Eye (tissue), 1 donor: ENCODE measurements around the gene PRKCQ.

Experiments used
- DNase-seq: peaks from one replicate; pipeline ENCODE4 v3.0.0-alpha.2; 2015

Gene PRKCQ

GRCh38 chr10:6431861-6432260 is 148.2 kb downstream of the PRKCQ start:
- no peak for DNase-seq

- DNase-seq, result no peak
These were observed 148.9 kb downstream of the PRKCQ start for GRCh38 chr10:6431186-6431585.

- no peak for DNase-seq
These were observed 149.6 kb downstream of the PRKCQ start for GRCh38 chr10:6430423-6430980.

GRCh38 chr10:6427357-6427959 is 152.6 kb downstream of the PRKCQ start:
- DNase-seq, result no peak

GRCh38 chr10:6426317-6426716 is 153.8 kb downstream of the PRKCQ start:
- no peak for DNase-seq

- DNase-seq, result no peak
These were observed 156.5 kb downstream of the PRKCQ start for GRCh38 chr10:6423413-6424170.

- no peak for DNase-seq
These were observed 157.1 kb downstream of the PRKCQ start for GRCh38 chr10:6423004-6423403.

- DNase-seq, result no peak
These were observed 161.4 kb downstream of the PRKCQ start for GRCh38 chr10:6418613-6419216.

GRCh38 chr10:6418167-6418566 is 161.9 kb downstream of the PRKCQ start:
- no peak for DNase-seq

GRCh38 chr10:6416892-6417512 is 163.1 kb downstream of the PRKCQ start:
- peak; percentile 89 for DNase-seq

- no peak for DNase-seq
These were observed 168.6 kb downstream of the PRKCQ start for GRCh38 chr10:6411436-6411835.

- DNase-seq, result peak; percentile 21
These were observed 169.2 kb downstream of the PRKCQ start for GRCh38 chr10:6410830-6411229.

GRCh38 chr10:6409971-6410643 is 170.0 kb downstream of the PRKCQ start:
- DNase-seq, result peak; percentile 93

GRCh38 chr10:6408799-6409198 is 171.3 kb downstream of the PRKCQ start:
- DNase-seq, result peak; percentile 18

- DNase-seq, result no peak
These were observed 172.9 kb downstream of the PRKCQ start for GRCh38 chr10:6407034-6407721.

- peak; percentile 32 for DNase-seq
These were observed 173.6 kb downstream of the PRKCQ start for GRCh38 chr10:6406220-6407033.

- no peak for DNase-seq
These were observed 174.4 kb downstream of the PRKCQ start for GRCh38 chr10:6405713-6406112.

- DNase-seq, result no peak
These were observed 175.7 kb downstream of the PRKCQ start for GRCh38 chr10:6404127-6405072.

- no peak for DNase-seq
These were observed 177.1 kb downstream of the PRKCQ start for GRCh38 chr10:6402960-6403359.

GRCh38 chr10:6402349-6402709 is 177.7 kb downstream of the PRKCQ start:
- no peak for DNase-seq
